Activated CD4-positive, alpha-beta T cell treated with anti-CD3 and anti-CD28 coated beads for 4 hours (primary cell): Measurements from ENCODE around the gene PCIF1.
A peak's percentile ranks its signal among the peaks of the same experiment; 100 is the strongest.
"Not testable (repeated sequence)": the region's sequence is repeated elsewhere in the genome, so short reads cannot be mapped to it uniquely, and the experiment has no call there.

Experiments used
- DNase-seq, 2 donors: peaks; one replicate each; pipeline ENCODE4 v3.0.0-alpha.2; 2020

PCIF1 gene

GRCh38 chr20:45924391-45925261 lies 9.9 kb upstream of the PCIF1 start:
- DNase-seq: no peak

GRCh38 chr20:45925821-45926506 lies 8.5 kb upstream of the PCIF1 start:
- no peak for DNase-seq

GRCh38 chr20:45926731-45927070 lies 7.8 kb upstream of the PCIF1 start:
- DNase-seq: no peak

GRCh38 chr20:45927071-45927878 lies 7.2 kb upstream of the PCIF1 start:
- DNase-seq: no peak

GRCh38 chr20:45931680-45932079 lies 2.8 kb upstream of the PCIF1 start:
- DNase-seq: not testable (repeated sequence)

- peak; percentile 46 to 51 for DNase-seq
These were observed 1.0 kb upstream of the PCIF1 start for GRCh38 chr20:45933266-45934045.

- DNase-seq: peak in 1 of 2 donors; percentile 56
These were observed 367 bp upstream of the PCIF1 start for GRCh38 chr20:45934046-45934585.

- DNase-seq: no peak
These were observed 1.0 kb downstream of the PCIF1 start for GRCh38 chr20:45935416-45936046.

- no peak for DNase-seq
These were observed 3.3 kb downstream of the PCIF1 start for GRCh38 chr20:45937765-45938164.

- no peak for DNase-seq
These were observed 4.4 kb downstream of the PCIF1 start for GRCh38 chr20:45938727-45939438.

GRCh38 chr20:45940053-45940452 lies 5.6 kb downstream of the PCIF1 start:
- DNase-seq: no peak

- DNase-seq: no peak
These were observed 6.0 kb downstream of the PCIF1 start for GRCh38 chr20:45940469-45940868.

GRCh38 chr20:45943613-45944012 lies 9.1 kb downstream of the PCIF1 start:
- no peak for DNase-seq

- DNase-seq: no peak
These were observed 9.9 kb downstream of the PCIF1 start for GRCh38 chr20:45944151-45944964.

- DNase-seq: no peak
These were observed 10.6 kb downstream of the PCIF1 start for GRCh38 chr20:45944965-45945677.

GRCh38 chr20:45945678-45946148 lies 11.2 kb downstream of the PCIF1 start:
- no peak for DNase-seq

GRCh38 chr20:45946149-45946970 lies 11.9 kb downstream of the PCIF1 start:
- no peak for DNase-seq

GRCh38 chr20:45947110-45947866 lies 12.8 kb downstream of the PCIF1 start:
- no peak for DNase-seq
